ENCODE data around the gene FAM111A.

Gene FAM111A

DNA sequence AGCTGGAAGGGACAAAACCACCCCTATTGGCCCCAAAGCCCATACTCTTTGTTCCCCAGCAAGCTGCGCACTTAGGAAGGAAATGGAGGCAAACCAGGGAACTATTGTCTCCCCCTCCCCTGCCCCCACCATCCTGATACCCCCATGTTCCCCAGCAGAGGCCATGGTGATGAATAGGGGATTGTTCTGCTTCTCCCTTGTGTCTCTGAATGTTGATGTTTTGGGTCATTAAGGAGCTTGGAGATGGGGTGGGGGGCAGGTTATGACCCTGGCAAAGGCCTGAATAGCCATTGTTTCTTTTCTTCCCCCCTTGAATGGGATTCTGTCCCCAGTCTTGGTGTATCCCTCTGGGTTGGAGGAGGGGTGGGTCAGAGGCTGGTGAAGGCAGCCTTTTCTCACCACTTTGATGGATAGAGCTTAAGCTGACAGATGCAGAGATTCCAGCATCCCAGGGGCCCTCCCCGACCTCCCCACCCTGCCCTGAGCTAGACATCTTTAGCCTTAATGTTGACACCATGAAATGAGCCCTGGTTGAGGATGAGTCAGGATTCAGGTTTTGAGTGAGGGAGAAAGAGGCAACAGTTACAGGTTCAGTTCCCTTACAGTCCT lies 37.6 kb downstream of the FAM111A start:
- DNase-seq (ENCODE audit: low spot score) = no peak

DNA sequence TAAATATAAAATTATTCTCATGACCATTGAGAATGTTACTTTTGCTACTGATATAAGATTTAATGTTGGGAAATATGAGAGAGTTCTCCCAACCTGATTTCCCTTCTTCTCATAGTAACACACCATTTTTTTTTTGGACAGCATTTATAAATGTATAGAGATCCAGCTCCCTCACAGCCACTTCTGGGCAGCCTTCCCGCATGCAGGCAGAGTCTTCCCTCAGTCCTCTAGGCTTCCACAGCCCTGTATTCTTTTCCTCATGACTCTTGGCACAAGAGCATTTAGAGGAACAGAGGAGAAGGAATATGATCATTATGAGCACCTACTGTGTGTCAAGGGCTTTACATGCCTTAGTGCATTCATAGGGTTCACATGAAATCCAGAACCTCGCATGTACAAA lies 38.3 kb downstream of the FAM111A start:
- no peak for DNase-seq (ENCODE audit: low spot score)

GRCh38 chr11:59181746-59182456 lies 39.2 kb downstream of the FAM111A start:
- DNase-seq (ENCODE audit: low spot score) = no peak

GRCh38 chr11:59182457-59183151 lies 39.9 kb downstream of the FAM111A start:
- DNase-seq (ENCODE audit: low spot score) = no peak

DNA sequence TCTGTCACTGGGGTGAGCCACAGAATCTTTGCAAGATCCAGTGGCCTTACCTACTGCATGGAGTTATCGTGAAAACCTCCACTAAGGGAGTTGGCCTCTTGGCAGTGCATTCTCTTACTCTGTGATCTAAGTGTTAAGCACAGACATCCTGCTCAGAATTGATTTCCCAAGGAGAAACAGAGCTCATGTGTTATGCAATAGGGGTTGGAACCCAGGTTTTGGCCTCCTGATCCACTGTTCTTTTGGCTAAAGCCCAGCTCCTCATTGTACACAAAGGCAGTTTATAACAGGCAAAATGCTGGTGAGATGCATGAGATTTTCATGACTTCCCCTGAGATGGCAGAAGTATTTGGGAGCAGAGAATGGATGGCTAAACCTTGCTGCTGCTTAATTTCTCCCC lies 41.1 kb downstream of the FAM111A start:
- no peak for DNase-seq (ENCODE audit: low spot score)

DNA sequence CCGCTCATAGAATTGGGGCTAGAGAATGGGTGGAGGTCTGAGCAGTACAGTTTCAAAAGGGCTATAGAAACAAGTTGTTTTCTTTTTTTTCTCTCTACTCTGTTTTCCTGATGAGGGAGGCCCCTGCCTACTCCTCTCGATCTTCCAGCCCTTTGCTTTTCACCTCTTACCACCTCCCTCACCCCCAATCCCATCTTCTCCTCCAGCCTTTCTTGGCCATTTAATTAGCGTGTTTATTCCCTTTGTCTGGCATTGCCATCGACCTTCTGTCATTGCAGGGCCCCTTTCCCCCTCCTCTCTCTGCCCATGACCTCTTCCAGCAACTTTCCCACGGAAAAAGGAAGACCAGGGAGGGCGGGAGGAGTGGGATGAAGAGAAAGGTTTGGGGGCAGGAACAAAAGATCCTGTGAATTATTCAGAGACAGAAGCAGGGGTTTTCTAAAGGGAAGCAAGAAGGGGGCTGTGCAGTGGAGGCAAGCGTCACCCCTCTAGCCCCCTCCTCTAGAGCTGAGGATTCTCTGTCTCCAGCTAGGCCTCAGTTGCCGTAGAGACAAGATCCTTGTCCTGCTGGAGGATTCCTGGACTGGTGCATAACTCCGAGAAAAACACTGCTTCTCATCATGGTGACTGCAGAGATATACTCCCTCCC lies 42.2 kb downstream of the FAM111A start:
- DNase-seq (ENCODE audit: low spot score) = no peak

GRCh38 chr11:59185386-59185945 lies 42.8 kb downstream of the FAM111A start:
- no peak for DNase-seq (ENCODE audit: low spot score)

- peak; percentile 76 for DNase-seq (ENCODE audit: low spot score)
Measured at GRCh38 chr11:59186130-59186594, 43.5 kb downstream of the FAM111A start.

GRCh38 chr11:59187035-59187434 lies 44.4 kb downstream of the FAM111A start:
- no peak for DNase-seq (ENCODE audit: low spot score)

DNA sequence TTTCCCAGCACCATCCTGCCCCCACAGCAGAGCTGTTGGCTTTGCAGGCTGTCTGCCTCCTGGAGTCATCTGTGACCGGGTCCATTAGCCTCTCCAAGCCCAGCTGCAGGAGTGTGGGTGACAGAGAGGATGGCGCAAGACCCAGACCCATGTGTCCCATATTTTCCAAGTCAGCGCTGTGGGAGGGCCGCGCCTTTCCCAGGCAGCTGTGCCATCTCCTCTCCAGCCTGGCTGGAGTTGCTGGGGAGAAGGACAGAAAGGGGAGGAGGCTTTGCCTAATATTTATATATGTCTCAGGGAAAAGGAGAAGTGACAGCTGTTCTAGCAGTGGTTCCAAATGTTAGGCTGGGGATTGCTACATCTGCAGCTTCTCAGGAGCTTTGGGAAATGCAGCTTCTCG lies 44.9 kb downstream of the FAM111A start:
- peak; percentile 5 for DNase-seq (ENCODE audit: low spot score)

- DNase-seq (ENCODE audit: low spot score) = no peak
Measured at GRCh38 chr11:59188954-59189353, 46.3 kb downstream of the FAM111A start.

GRCh38 chr11:59189986-59190385 lies 47.3 kb downstream of the FAM111A start:
- DNase-seq (ENCODE audit: low spot score) = no peak

- no peak for DNase-seq (ENCODE audit: low spot score)
Measured at GRCh38 chr11:59191095-59191494, 48.4 kb downstream of the FAM111A start.

- no peak for DNase-seq (ENCODE audit: low spot score)
Measured at GRCh38 chr11:59191890-59192289, 49.2 kb downstream of the FAM111A start.

- no peak for DNase-seq (ENCODE audit: low spot score)
Measured at GRCh38 chr11:59192446-59193020, 49.9 kb downstream of the FAM111A start.

DNA sequence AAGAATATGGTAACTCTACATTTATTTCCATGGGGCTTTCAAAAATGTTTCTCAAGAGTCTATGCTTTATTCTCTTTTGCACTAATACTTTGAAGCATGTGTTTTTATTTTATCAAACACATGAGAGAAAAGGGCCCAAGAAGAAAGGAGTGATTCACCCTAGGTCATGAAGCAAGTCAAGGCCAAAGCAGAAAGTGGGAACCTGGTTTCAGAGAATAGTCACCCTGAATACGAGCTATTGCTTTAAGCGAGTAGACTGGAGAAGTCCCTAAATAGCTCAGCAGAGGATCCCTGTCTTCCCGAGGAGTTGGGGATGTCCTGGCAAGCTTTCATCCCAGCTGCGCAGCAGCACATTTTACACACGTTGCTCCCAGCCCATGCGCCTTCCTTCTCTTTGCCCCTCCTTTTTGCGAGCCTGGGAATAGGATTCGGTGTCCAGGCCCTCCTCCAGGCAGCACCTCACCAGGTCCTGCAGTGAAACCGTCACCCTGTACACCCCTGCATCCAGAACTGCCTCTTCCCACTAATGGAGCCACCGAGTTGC lies 51.0 kb downstream of the FAM111A start:
- DNase-seq (ENCODE audit: low spot score) = no peak

GRCh38 chr11:59195586-59195985 lies 52.9 kb downstream of the FAM111A start:
- DNase-seq (ENCODE audit: low spot score) = no peak

DNA sequence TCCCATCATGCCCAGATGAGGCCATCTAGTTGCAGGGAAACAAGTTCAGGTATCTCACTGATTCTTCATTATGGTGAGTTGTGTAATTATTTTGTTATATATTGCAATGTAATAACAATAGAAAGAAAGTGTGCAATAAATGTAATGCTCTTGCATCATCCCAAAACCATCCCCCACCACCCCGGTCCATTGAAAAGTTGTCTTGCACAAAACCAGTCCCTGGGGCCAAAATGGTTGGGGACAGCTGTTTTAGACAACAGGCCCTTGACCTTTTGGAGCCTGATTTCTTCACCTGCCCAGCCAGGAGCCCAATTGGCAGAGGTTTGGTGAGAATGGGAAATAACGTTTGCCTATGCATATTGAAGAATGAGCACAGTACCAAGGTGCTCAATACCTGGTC lies 54.1 kb downstream of the FAM111A start:
- no peak for DNase-seq (ENCODE audit: low spot score)

DNA sequence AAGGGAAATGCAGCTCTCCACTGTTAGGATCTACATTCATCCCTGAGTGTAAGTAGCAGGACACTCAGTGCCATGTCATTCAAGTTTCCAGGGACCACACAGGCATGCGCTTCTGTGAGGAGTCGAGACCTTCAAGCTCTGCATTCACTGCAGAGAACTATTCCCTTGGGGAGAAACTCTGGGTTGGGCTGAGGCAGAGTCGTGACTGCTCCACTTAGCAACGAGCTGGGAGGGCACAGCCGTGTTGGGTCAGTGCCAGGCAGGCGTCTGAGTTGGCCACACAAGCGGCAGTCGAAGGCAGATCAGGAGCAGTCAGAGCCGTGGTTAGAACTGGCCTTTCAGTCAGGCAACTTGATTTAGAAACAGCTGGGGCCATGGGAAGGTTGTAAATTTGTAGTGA lies 55.3 kb downstream of the FAM111A start:
- no peak for DNase-seq (ENCODE audit: low spot score)

DNA sequence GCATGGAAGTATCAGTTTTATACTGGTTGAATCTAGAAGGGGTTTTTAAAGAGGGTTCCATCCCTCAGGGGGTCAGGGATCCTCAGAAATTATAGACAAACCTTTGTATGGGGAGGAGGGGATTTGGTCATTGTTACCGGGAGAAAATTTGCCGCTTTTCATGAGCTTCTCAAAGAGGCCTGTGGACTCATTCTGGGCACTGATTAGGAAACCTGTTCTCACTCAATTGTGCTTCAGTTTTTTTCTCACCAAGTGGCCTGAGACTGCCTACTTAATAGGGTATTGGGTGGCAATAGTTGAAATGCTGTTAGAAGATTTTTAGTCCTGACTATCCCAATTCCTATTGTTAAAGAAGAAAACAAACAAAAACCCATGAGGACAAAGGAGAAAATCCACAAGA lies 56.1 kb downstream of the FAM111A start:
- DNase-seq (ENCODE audit: low spot score) = no peak

- no peak for DNase-seq (ENCODE audit: low spot score)
Measured at GRCh38 chr11:59199546-59200422, 57.1 kb downstream of the FAM111A start.

Data from ecto neural progenitor cell (in vitro differentiated cells).